Measurements from ENCODE around the gene CCDC28A. TPM values are rescaled to one million over a fixed set of nuclear protein-coding genes. Genes with fewer than 3 reads are reported as not detected.

CCDC28A gene
- total and polyA plus RNA-seq, 4 donors: 11.9 to 20.3 (median 16.1) TPM

- Histone ChIP-seq H3K27ac (ENCODE audit: low read depth in 1 of 2, low read length in 2 of 2) (no peak overlapping the region), H3K9ac (ENCODE audit: low read depth in 1 of 2, low read length in 2 of 2) (no peak overlapping the region), H3K36me3 (ENCODE audit: control insufficient read depth in 4 of 4, insufficient read depth in 3 of 4, low read depth in 1 of 4, low read length in 3 of 4) (no peaks in the 10 kb centered on the region), H3K27me3 (ENCODE audit: control insufficient read depth in 4 of 4, insufficient read depth in 4 of 4, low read length in 3 of 4) (no peaks in the 10 kb centered on the region), H3K4me1 (ENCODE audit: control insufficient read depth in 4 of 4, insufficient read depth in 4 of 4, low read length in 3 of 4) (no peaks in the 10 kb centered on the region), H3K4me3 (ENCODE audit: low read depth in 1 of 3, low read length in 3 of 3) (no peak overlapping the region), H3K9me3 (ENCODE audit: control insufficient read depth in 4 of 4, low read length in 3 of 4) (no peaks in the 10 kb centered on the region)
- 79% methylated on average over 4 of the region's 4 CpGs for WGBS
- no peak for TF ChIP-seq RAD21 (IDR thresholded peaks at IDR 0.05)
- TF ChIP-seq MAX (IDR thresholded peaks at IDR 0.05): no peak
- no peak for TF ChIP-seq CTCF (IDR thresholded peaks at IDR 0.05; ENCODE audit: low read depth, low read length, missing input control)
- TF ChIP-seq HNF4A (conservative IDR thresholded peaks at IDR 0.05): no peak
- no peak for TF ChIP-seq RXRA (IDR thresholded peaks at IDR 0.05)
- TF ChIP-seq JUND (IDR thresholded peaks at IDR 0.05): no peak
- no peak for TF ChIP-seq FOXA1 (IDR thresholded peaks at IDR 0.05)
- no peak for TF ChIP-seq NR2F2 (IDR thresholded peaks at IDR 0.05)
- no peak for TF ChIP-seq EGR1 (IDR thresholded peaks at IDR 0.05; ENCODE audit: low read depth in 2 of 2)
- no peak for TF ChIP-seq HNF4G (IDR thresholded peaks at IDR 0.05)
- TF ChIP-seq GABPA (IDR thresholded peaks at IDR 0.05 in 1 of 2, conservative IDR thresholded peaks at IDR 0.05 in 1 of 2): no peak
- no peak for TF ChIP-seq TAF1 (conservative IDR thresholded peaks at IDR 0.05)
- no peak for DNase-seq (ENCODE audit: low spot score)
Observed at GRCh38 chr6:138803861-138804260, 30.3 kb downstream of the CCDC28A start.

- Histone ChIP-seq H3K4me1 (ENCODE audit: control insufficient read depth in 4 of 4, insufficient read depth in 4 of 4, low read length in 3 of 4) (no peaks in the 10 kb centered on the region), H3K36me3 (ENCODE audit: control insufficient read depth in 4 of 4, insufficient read depth in 3 of 4, low read depth in 1 of 4, low read length in 3 of 4) (no peaks in the 10 kb centered on the region), H3K27me3 (ENCODE audit: control insufficient read depth in 4 of 4, insufficient read depth in 4 of 4, low read length in 3 of 4) (no peaks in the 10 kb centered on the region), H3K9me3 (ENCODE audit: control insufficient read depth in 4 of 4, low read length in 3 of 4) (no peaks in the 10 kb centered on the region), H3K9ac (ENCODE audit: low read depth in 1 of 2, low read length in 2 of 2) (no peak overlapping the region), H3K27ac (ENCODE audit: low read depth in 1 of 2, low read length in 2 of 2) (no peak overlapping the region), H3K4me3 (ENCODE audit: low read depth in 1 of 3, low read length in 3 of 3) (no peak overlapping the region)
- DNase-seq (ENCODE audit: low spot score): no peak
- 88% methylated on average over 9 of the region's 9 CpGs for WGBS
- no peak for TF ChIP-seq CTCF (IDR thresholded peaks at IDR 0.05; ENCODE audit: low read depth, low read length, missing input control)
- no peak for TF ChIP-seq NR2F2 (IDR thresholded peaks at IDR 0.05)
- TF ChIP-seq FOXA1 (IDR thresholded peaks at IDR 0.05): no peak
- no peak for TF ChIP-seq MAX (IDR thresholded peaks at IDR 0.05)
- no peak for TF ChIP-seq ATF3 (IDR thresholded peaks at IDR 0.05)
- no peak for TF ChIP-seq ZBTB33 (IDR thresholded peaks at IDR 0.05)
- no peak for TF ChIP-seq EGR1 (IDR thresholded peaks at IDR 0.05; ENCODE audit: low read depth in 2 of 2)
- TF ChIP-seq RAD21 (IDR thresholded peaks at IDR 0.05): no peak
- TF ChIP-seq GABPA (IDR thresholded peaks at IDR 0.05 in 1 of 2, conservative IDR thresholded peaks at IDR 0.05 in 1 of 2): no peak
- no peak for TF ChIP-seq RXRA (IDR thresholded peaks at IDR 0.05)
- TF ChIP-seq REST (IDR thresholded peaks at IDR 0.05): no peak
- no peak for TF ChIP-seq JUND (IDR thresholded peaks at IDR 0.05)
Observed at GRCh38 chr6:138805016-138805765, 31.6 kb downstream of the CCDC28A start.
